ENCODE data around the gene ST7.

Gene ST7

GRCh38 chr7:117179701-117180100 lies 226.4 kb downstream of the ST7 start:
- no peak for FAIRE-seq
- no peak for DNase-seq (ENCODE audit: insufficient read length, low spot score)

GRCh38 chr7:117183729-117184128 lies 230.4 kb downstream of the ST7 start:
- no peak for FAIRE-seq
- no peak for DNase-seq (ENCODE audit: insufficient read length, low spot score)

GRCh38 chr7:117184367-117184766 lies 231.1 kb downstream of the ST7 start:
- DNase-seq (ENCODE audit: insufficient read length, low spot score) (no peak), FAIRE-seq (no peak)

- DNase-seq (ENCODE audit: insufficient read length, low spot score) (no peak), FAIRE-seq (no peak)
These were observed 231.8 kb downstream of the ST7 start for GRCh38 chr7:117185124-117185523.

- FAIRE-seq (no peak), DNase-seq (ENCODE audit: insufficient read length, low spot score) (no peak)
These were observed 233.1 kb downstream of the ST7 start for GRCh38 chr7:117186218-117187010.

GRCh38 chr7:117188376-117188775 lies 235.1 kb downstream of the ST7 start:
- DNase-seq (ENCODE audit: insufficient read length, low spot score) (no peak), FAIRE-seq (no peak)

- FAIRE-seq (no peak), DNase-seq (ENCODE audit: insufficient read length, low spot score) (no peak)
These were observed 235.8 kb downstream of the ST7 start for GRCh38 chr7:117188949-117189592.

GRCh38 chr7:117190104-117190503 lies 236.8 kb downstream of the ST7 start:
- DNase-seq (ENCODE audit: insufficient read length, low spot score) (no peak), FAIRE-seq (no peak)

- no peak for DNase-seq (ENCODE audit: insufficient read length, low spot score)
- no peak for FAIRE-seq
These were observed 237.6 kb downstream of the ST7 start for GRCh38 chr7:117190746-117191435.

GRCh38 chr7:117192108-117192507 lies 238.8 kb downstream of the ST7 start:
- FAIRE-seq (no peak), DNase-seq (ENCODE audit: insufficient read length, low spot score) (no peak)

- FAIRE-seq (no peak), DNase-seq (ENCODE audit: insufficient read length, low spot score) (no peak)
These were observed 240.3 kb downstream of the ST7 start for GRCh38 chr7:117193564-117193963.

GRCh38 chr7:117194445-117194844 lies 241.1 kb downstream of the ST7 start:
- FAIRE-seq, result no peak
- no peak for DNase-seq (ENCODE audit: insufficient read length, low spot score)

- no peak for FAIRE-seq
- no peak for DNase-seq (ENCODE audit: insufficient read length, low spot score)
These were observed 242.2 kb downstream of the ST7 start for GRCh38 chr7:117195361-117196029.

- DNase-seq (ENCODE audit: insufficient read length, low spot score), result no peak
- FAIRE-seq, result no peak
These were observed 246.8 kb downstream of the ST7 start for GRCh38 chr7:117200132-117200531.

- DNase-seq (ENCODE audit: insufficient read length, low spot score), result no peak
- no peak for FAIRE-seq
These were observed 247.6 kb downstream of the ST7 start for GRCh38 chr7:117200786-117201458.

GRCh38 chr7:117202511-117202910 lies 249.2 kb downstream of the ST7 start:
- FAIRE-seq, result no peak
- DNase-seq (ENCODE audit: insufficient read length, low spot score), result no peak

- no peak for DNase-seq (ENCODE audit: insufficient read length, low spot score)
- no peak for FAIRE-seq
These were observed 249.9 kb downstream of the ST7 start for GRCh38 chr7:117203205-117203604.

- FAIRE-seq, result no peak
These were observed 252.6 kb downstream of the ST7 start for GRCh38 chr7:117205873-117206272.

GRCh38 chr7:117208257-117208656 lies 255.0 kb downstream of the ST7 start:
- no peak for FAIRE-seq
- DNase-seq (ENCODE audit: insufficient read length, low spot score), result no peak

More at GRCh38 chr7:117205873-117206272, 252.6 kb downstream of the ST7 start:
- no peak for DNase-seq (ENCODE audit: insufficient read length, low spot score)

GRCh38 chr7:117210397-117210796 lies 257.1 kb downstream of the ST7 start:
- DNase-seq (ENCODE audit: insufficient read length, low spot score) (no peak), FAIRE-seq (no peak)

- DNase-seq (ENCODE audit: insufficient read length, low spot score), result no peak
These were observed 257.6 kb downstream of the ST7 start for GRCh38 chr7:117210908-117211307.

More at GRCh38 chr7:117210908-117211307, 257.6 kb downstream of the ST7 start:
- no peak for FAIRE-seq

Measured in GM19239 (cell line).